GM12878 (cell line): Measurements from ENCODE around the gene PPP3CB. TPM values are rescaled to one million over a fixed set of nuclear protein-coding genes. Genes with fewer than 3 reads are reported as not detected.

ENCODE experiments used
- ATAC-seq: fragments of 200-7000 bp; cut with Tn5 transposase; 3 replicates; pipeline ENCODE4 v1.9.1; 2020; ENCODE audit warnings: mild to moderate bottlenecking, moderate library complexity
- BruUV-seq: library from RNA; stranded (reverse); fragments of 400-500 nt; replicated peaks from 2 replicates; lab custom pipeline; 2021; lab: Mats Ljungman, UMichigan
- CTCF ChIA-PET: fragments of 300-600 bp; sonication (Branson Sonifier 250); formaldehyde crosslinking; extraction: SDS; loops from one replicate; lab custom pipeline; 2021; ENCODE audit warnings: inconsistent platforms; lab: Yijun Ruan, JAX
- POLR2A ChIA-PET: fragments of 350-600 bp; formaldehyde crosslinking; extraction: SDS; loops from one replicate; lab custom pipeline; 2021; ENCODE audit warnings: inconsistent platforms; lab: Charles Lee
- RAD21 ChIA-PET: fragments of 300-600 bp; sonication (Branson Sonifier 250); formaldehyde crosslinking; loops from one replicate; lab custom pipeline; 2023; ENCODE audit warnings: antibody characterized with exemption; ENCODE audit not compliant: unreplicated experiment; lab: Charles Lee
- SMC1A ChIA-PET: fragments of 300-600 bp; sonication (Branson Sonifier 250); formaldehyde crosslinking; loops from one replicate; lab custom pipeline; 2023; ENCODE audit not compliant: unreplicated experiment, uncharacterized antibody; lab: Charles Lee
- DNase-seq: peaks from one replicate; pipeline ENCODE4 v3.0.0-alpha.2; 2011; ENCODE audit warnings: low read depth, low spot score
- FAIRE-seq: peaks from 3 replicates; lab custom pipeline; 2011; peaks lifted over from hg19 to GRCh38; lab: Jason Lieb, UNC
- H2AFZ ChIP-seq: 2 replicates; pipeline ENCODE4 v1.6.0; 2011; ENCODE audit warnings: low read depth, low read length, control low read depth; ENCODE audit not compliant: control insufficient read depth
- H3K27ac ChIP-seq: 2 replicates; pipeline ENCODE4 v1.5.1; 2011; ENCODE audit warnings: control low read depth; ENCODE audit not compliant: control insufficient read depth, insufficient read depth
- H3K27me3 ChIP-seq, 2 experiments: replicated peaks in 1 of 2; 2 replicates each; pipeline versions ENCODE4 v1.6.0 to v1.6.1; 2011; ENCODE audit warnings: low read length in 1 of 2; ENCODE audit not compliant: control insufficient read depth in 2 of 2, insufficient read depth in 2 of 2
- H3K36me3 ChIP-seq, 2 experiments: 2 replicates each; pipeline ENCODE4 v1.5.1; 2011; ENCODE audit warnings: low read length in 1 of 2; ENCODE audit not compliant: control insufficient read depth in 2 of 2, insufficient read depth in 2 of 2
- H3K4me1 ChIP-seq: 2 replicates; pipeline ENCODE4 v1.6.1; 2011; ENCODE audit warnings: mild to moderate bottlenecking, low read length, moderate library complexity, mixed read lengths; ENCODE audit not compliant: control insufficient read depth, insufficient read depth
- H3K4me2 ChIP-seq: 2 replicates; pipeline ENCODE4 v1.6.0; 2011; ENCODE audit warnings: control low read depth; ENCODE audit not compliant: control insufficient read depth, insufficient read depth
- H3K4me3 ChIP-seq: fragments of 200-600 bp; sonication (generic); 2 replicates; pipeline ENCODE4 v1.5.1; 2016
- H3K79me2 ChIP-seq: 2 replicates; pipeline ENCODE4 v1.6.0; 2011; ENCODE audit warnings: low read length; ENCODE audit not compliant: control insufficient read depth, insufficient read depth
- H3K9ac ChIP-seq: 2 replicates; pipeline ENCODE4 v1.8.0; 2011; ENCODE audit warnings: low read length, control low read depth, mixed read lengths; ENCODE audit not compliant: control insufficient read depth, insufficient read depth
- H3K9me3 ChIP-seq: replicated peaks from 3 replicates; pipeline ENCODE4 v1.5.1; 2011; ENCODE audit warnings: mild to moderate bottlenecking, low read length; ENCODE audit not compliant: control insufficient read depth, insufficient read depth
- H4K20me1 ChIP-seq: 2 replicates; pipeline ENCODE4 v1.6.0; 2011; ENCODE audit not compliant: control insufficient read depth, insufficient read depth
- BACH1 ChIP-seq: fragments of 450-650 bp; IDR thresholded peaks from 2 replicates; pipeline ENCODE4 v1.6.1; 2017; ENCODE audit warnings: mild to moderate bottlenecking, borderline replicate concordance
- ETV6 ChIP-seq, 2 experiments: fragments of 450-650 bp in 1 of 2; IDR thresholded peaks in 1 of 2; conservative IDR thresholded peaks in 1 of 2; 2 replicates each; pipeline ENCODE4 v1.6.1; 2014; ENCODE audit warnings: antibody characterized with exemption in 1 of 2, borderline replicate concordance in 1 of 2, low read depth in 1 of 2, mild to moderate bottlenecking in 1 of 2, moderate library complexity in 1 of 2
- NFYB ChIP-seq: IDR thresholded peaks from 2 replicates; pipeline ENCODE4 v1.6.1; 2011; ENCODE audit warnings: low read depth, mild to moderate bottlenecking, low read length, improper control_type of control experiment, moderate library complexity; ENCODE audit not compliant: insufficient read depth
- RELA ChIP-seq: fragments of 450-650 bp; IDR thresholded peaks from 2 replicates; pipeline ENCODE4 v1.8.0; 2014; ENCODE audit warnings: borderline replicate concordance; ENCODE audit not compliant: partially characterized antibody
- SREBF2 ChIP-seq: IDR thresholded peaks from 2 replicates; pipeline ENCODE4 v1.6.1; 2012; ENCODE audit warnings: mild to moderate bottlenecking, low read length
- ZBED1 ChIP-seq: IDR thresholded peaks from 2 replicates; pipeline ENCODE4 v1.6.1; 2016; ENCODE audit warnings: borderline replicate concordance
- ZSCAN29 ChIP-seq: fragments of 450-650 bp; IDR thresholded peaks from 2 replicates; pipeline ENCODE4 v1.6.1; 2017; ENCODE audit warnings: mild to moderate bottlenecking, moderate library complexity
- WGBS: methylation state at CpG from one replicate; pipeline ENCODE4 v1.1.6; 2016; ENCODE audit warnings: low lambda C conversion rate; ENCODE audit not compliant: insufficient replicate concordance, insufficient coverage; ENCODE audit errors: missing lambda C conversion rate; 5-methylcytosine and 5-hydroxymethylcytosine counted together
- in situ Hi-C: fragments of 300-500 bp; cut with MboI; formaldehyde crosslinking; loops from 9 replicates; pipeline ENCODE4 v1.14.3; 2018; ENCODE audit warnings: mixed read lengths
- intact Hi-C: fragments of 100-400 bp; cut with micrococcal nuclease; formaldehyde crosslinking; loops from one replicate; pipeline ENCODE4 v1.14.2; 2022; ENCODE audit not compliant: unreplicated experiment
- polyA plus RNA-seq, 11 experiments: library from polyadenylated mRNA; depleted of rRNA in 4 of 11; unstranded in 6 of 11; stranded (reverse) in 5 of 11; fragments of >200 nt; fragmentation: Nextera tagmentation in 4 of 11; fragmentation: Illumina TruSeq in 1 of 11; extraction: Ambion mirVana in 4 of 11; extraction: Trizol in 1 of 11; gene quantifications; 1 replicate in 1 of 11; 2 replicates in 10 of 11; pipeline versions ENCODE4 v1.2.1 to v1.2.3, GENCODE V29; 2011 to 2016; ENCODE audit warnings: inconsistent platforms in 2 of 11, missing spikeins in 2 of 11, low read depth in 1 of 11
- total RNA-seq, 4 experiments: library from RNA; depleted of rRNA in 3 of 4; stranded (reverse); fragments of >200 nt in 3 of 4; fragmentation: Illumina TruSeq in 1 of 4; extraction: Trizol in 1 of 4; gene quantifications; 2 replicates each; pipeline versions ENCODE4 v1.2.1 to v1.2.3, GENCODE V29; 2013 to 2021

Gene PPP3CB
- total and polyA plus RNA-seq, 10 of the 15 experiments (the other 5 are each of a cell fraction or from before 2014, with no cell fraction given), result 11.4 to 46.4 (median 19.3) TPM

DNA sequence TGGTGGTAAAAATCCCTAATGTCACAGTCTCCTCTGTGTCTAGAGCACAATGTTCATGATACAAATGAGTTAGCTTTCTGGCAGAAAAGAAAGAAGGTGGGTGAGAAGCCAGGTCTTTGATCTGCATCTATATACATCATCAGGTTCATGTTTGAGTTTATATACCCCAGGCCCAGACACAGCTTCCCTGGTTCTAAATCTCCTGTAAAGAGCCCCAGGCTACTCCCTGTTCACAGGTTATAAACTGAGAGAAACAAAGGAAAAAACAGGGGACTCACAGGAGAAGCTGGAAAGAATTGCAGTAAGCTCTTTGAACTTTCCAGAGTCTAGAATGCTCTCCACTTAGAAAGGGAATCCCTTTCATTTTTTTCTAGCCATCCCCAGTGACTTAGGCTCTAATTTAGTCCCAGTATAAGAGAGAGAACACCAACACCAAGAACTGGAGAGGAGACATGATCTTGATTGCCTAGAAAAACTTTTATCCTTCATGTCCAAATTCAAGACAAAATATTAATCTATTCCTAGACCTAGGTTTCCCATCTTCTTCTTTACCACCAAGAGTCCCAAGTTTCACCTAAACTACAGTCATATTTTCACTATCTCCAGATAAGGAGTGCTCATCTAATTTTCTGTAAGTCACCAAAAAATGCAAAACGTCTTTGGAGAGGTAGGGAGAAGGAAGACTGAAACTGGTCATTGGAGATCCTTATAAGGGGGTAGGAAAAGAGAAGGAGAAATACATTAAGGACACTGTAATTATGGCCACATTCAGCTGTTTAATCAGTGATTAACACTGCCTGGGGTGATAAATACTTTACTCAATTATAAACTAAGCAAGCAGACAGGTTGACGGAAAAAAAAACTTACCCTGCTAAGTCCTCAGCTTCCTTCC lies 62.9 kb downstream of the PPP3CB start:
- Histone ChIP-seq H3K4me3 (no peak overlapping the region), H3K4me1 (no peaks in the 10 kb centered on the region), H4K20me1 (no peaks in the 10 kb centered on the region), H3K9ac (no peak overlapping the region), H3K27me3 (no peaks in the 10 kb centered on the region), H3K4me2 (no peak overlapping the region), H2AFZ (no peak overlapping the region), H3K79me2 (no peaks in the 10 kb centered on the region), H3K27ac (no peak overlapping the region), H3K9me3 (no peaks in the 10 kb centered on the region), H3K36me3 (peaks cover 0 to 7% of the 10 kb centered on the region in 2 experiments; a peak in 2 of 4 replicates)
- in situ Hi-C loops (no loop called here), intact Hi-C loops (no loop called here)
- TF ChIP-seq NFYB (no peak), SREBF2 (no peak), ETV6 (conservative IDR thresholded peaks at IDR 0.05 in 1 of 2, IDR thresholded peaks at IDR 0.05 in 1 of 2; ENCODE audit: borderline replicate concordance in 1 of 2, low read depth in 1 of 2) (no peak), RELA (no peak), ZSCAN29 (no peak), BACH1 (no peak), ZBED1 (no peak)
- CTCF ChIA-PET, result no interaction called here
- POLR2A ChIA-PET, result interaction anchor here (1.0 kb wide), 1 partner anchor 20 kb away, joined by 5 read pairs; no protein-coding TSS in a partner anchor
- BruUV-seq, result no TSS peak
- no peak for DNase-seq
- RAD21 ChIA-PET, result no interaction called here
- 60% methylated on average over 2 of the region's 2 CpGs for WGBS
- ATAC-seq, result no peak
- SMC1A ChIA-PET, result interaction anchor here (0.7 kb wide), 1 partner anchor 369 kb away, joined by 3 read pairs; no protein-coding TSS in a partner anchor
- no peak for FAIRE-seq
